ENCODE results near the gene TFR2. TPM values are rescaled to one million over a fixed set of nuclear protein-coding genes. Genes with fewer than 3 reads are reported as not detected.

The TFR2 gene
- total RNA-seq, 1 experiment from 2014 or later, result not detected

DNA sequence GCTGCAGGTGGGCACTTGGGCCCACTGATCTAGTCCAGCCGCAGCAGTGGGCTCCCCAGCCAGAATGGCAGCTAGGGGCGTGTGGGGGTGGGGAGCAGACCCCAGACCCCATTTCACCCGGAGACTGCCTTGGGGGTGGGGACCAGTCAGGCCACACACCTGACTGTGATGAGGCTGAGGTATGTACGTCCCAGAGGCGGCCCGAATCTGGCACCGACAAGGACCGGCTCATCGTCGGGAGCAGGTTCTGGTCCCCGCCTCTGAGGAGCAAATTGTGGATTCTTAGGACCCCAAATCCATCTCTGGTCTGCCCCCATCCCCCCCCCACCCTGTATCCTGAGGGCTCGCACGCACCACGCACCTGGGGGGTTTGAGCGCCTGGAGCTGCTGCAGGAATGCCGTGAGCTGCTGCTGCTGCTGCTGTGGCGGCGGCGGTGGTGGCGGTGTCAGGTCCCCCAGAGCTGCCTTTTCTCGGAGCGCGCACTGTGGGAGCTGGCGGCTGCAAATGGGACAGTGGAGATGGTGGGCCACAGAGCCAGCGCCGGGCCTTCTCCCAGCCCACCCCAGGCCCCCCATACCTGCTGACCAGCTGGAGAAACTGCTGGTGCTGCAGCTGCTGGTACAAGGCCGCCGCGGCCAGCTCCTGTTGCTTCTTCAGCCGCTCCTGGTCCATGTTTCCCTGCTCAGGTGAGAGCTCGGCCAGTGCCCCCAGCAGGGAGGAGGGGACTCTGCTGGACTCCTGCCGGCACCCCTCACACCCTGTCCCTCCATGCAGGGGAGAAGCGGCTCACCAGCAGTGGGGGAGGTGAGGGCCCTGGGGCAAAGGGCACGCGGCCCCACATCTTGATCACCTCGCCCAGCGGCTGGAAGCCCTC is 42.5 kb upstream of the TFR2 start:
- POLR2A ChIA-PET (ENCODE audit: unreplicated experiment), result no interaction called here
- TF ChIP-seq EZH2 (IDR thresholded peaks at IDR 0.05; ENCODE audit: low read length, unreplicated experiment), result no peak
- TF ChIP-seq, protein P1, sequence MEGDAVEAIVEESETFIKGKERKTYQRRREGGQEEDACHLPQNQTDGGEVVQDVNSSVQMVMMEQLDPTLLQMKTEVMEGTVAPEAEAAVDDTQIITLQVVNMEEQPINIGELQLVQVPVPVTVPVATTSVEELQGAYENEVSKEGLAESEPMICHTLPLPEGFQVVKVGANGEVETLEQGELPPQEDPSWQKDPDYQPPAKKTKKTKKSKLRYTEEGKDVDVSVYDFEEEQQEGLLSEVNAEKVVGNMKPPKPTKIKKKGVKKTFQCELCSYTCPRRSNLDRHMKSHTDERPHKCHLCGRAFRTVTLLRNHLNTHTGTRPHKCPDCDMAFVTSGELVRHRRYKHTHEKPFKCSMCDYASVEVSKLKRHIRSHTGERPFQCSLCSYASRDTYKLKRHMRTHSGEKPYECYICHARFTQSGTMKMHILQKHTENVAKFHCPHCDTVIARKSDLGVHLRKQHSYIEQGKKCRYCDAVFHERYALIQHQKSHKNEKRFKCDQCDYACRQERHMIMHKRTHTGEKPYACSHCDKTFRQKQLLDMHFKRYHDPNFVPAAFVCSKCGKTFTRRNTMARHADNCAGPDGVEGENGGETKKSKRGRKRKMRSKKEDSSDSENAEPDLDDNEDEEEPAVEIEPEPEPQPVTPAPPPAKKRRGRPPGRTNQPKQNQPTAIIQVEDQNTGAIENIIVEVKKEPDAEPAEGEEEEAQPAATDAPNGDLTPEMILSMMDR (conservative IDR thresholded peaks at IDR 0.05; ENCODE audit: low read depth, low read length), result no peak
- no peak for TF ChIP-seq EZH2phosphoT487 (IDR thresholded peaks at IDR 0.05; ENCODE audit: borderline replicate concordance, low read length)
- DNase-seq, result no peak

DNA sequence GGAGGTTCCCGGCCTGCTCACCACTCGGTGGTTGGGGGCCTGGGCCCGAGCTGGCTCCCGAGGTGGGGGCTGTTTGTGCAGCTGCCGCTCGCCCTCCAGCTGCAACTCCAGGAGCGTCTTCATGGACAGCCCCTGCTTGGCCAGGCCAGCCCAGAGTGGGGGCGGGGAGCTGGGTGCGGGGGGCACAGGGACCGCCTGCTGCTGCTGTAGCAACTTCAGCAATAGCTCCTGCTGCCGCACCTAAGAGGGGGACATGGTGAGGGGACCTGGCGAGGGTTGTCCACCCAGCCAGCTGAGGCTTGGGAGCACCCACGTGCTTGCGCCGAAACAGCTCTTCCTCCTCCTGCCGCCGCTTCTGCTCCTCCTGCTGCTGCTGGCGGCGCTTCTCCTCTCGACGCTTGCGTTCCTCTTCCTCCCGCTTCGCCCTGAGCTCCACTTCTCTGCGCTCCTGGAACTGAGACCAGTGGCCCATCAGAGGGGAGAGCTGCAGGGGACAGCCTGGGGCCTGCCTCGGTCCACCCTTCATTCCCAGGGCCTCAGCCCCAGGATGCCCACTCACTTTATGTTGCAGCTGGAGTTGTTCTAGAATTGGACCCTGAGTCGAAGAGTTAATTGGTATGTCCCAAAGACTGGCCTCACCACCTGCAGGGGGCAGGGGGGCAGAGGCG is 41.8 kb upstream of the TFR2 start:
- Histone ChIP-seq H3F3A (ENCODE audit: low read length, unreplicated experiment) (no peaks in the 10 kb centered on the region), H3K9ac (ENCODE audit: low read length) (no peak overlapping the region), H3K9me2 (replicated peaks; ENCODE audit: low read length) (no peaks in the 10 kb centered on the region), H3K9me3 (ENCODE audit: low read length) (no peaks in the 10 kb centered on the region), H3K4me3 (ENCODE audit: low read length) (no peak overlapping the region), H3K79me2 (ENCODE audit: low read length) (no peaks in the 10 kb centered on the region), H3K27me3 (ENCODE audit: low read length) (no peaks in the 10 kb centered on the region), H3K4me1 (ENCODE audit: insufficient read depth, low read length) (no peaks in the 10 kb centered on the region), H2AFZ (ENCODE audit: low read length) (no peak overlapping the region), H3K4me2 (ENCODE audit: low read length) (no peak overlapping the region), H3K27ac (ENCODE audit: low read length) (no peak overlapping the region), H4K20me1 (ENCODE audit: low read length) (no peaks in the 10 kb centered on the region), H3K36me3 (ENCODE audit: low read depth, low read length) (peaks cover 14% of the 10 kb centered on the region)
- no TSS peak for BruUV-seq (replicated peaks)
- CTCF ChIA-PET, result no interaction called here
- DNase-seq (no peak), ATAC-seq (no peak)
- intact Hi-C loops (cut with micrococcal nuclease), result no loop called here
- TF ChIP-seq EZH2 (IDR thresholded peaks at IDR 0.05; ENCODE audit: low read length, unreplicated experiment) (no peak), EZH2phosphoT487 (IDR thresholded peaks at IDR 0.05; ENCODE audit: borderline replicate concordance, low read length) (no peak)
- TF ChIP-seq, protein P1 (conservative IDR thresholded peaks at IDR 0.05; ENCODE audit: low read depth, low read length), result no peak
- POLR2A ChIA-PET (ENCODE audit: unreplicated experiment), result no interaction called here

More for the DNA sequence above, 42.5 kb upstream of the TFR2 start:
- H3K27me3 ChIP-seq (ENCODE audit: low read length), result no peaks in the 10 kb centered on the region
- no peaks in the 10 kb centered on the region for H3K9me2 ChIP-seq (replicated peaks; ENCODE audit: low read length)
- intact Hi-C loops (cut with micrococcal nuclease), result no loop called here
- CTCF ChIA-PET, result no interaction called here
- no peak overlapping the region for H3K4me3 ChIP-seq (ENCODE audit: low read length)
- no peaks in the 10 kb centered on the region for H4K20me1 ChIP-seq (ENCODE audit: low read length)
- no peak overlapping the region for H3K9ac ChIP-seq (ENCODE audit: low read length)
- no TSS peak for BruUV-seq (replicated peaks)
- H3K79me2 ChIP-seq (ENCODE audit: low read length), result peaks cover 6% of the 10 kb centered on the region
- no peaks in the 10 kb centered on the region for H3K9me3 ChIP-seq (ENCODE audit: low read length)
- no peaks in the 10 kb centered on the region for H3K4me1 ChIP-seq (ENCODE audit: insufficient read depth, low read length)
- H3K27ac ChIP-seq (ENCODE audit: low read length), result no peak overlapping the region
- H2AFZ ChIP-seq (ENCODE audit: low read length), result no peak overlapping the region
- ATAC-seq, result no peak
- peaks cover 14% of the 10 kb centered on the region for H3K36me3 ChIP-seq (ENCODE audit: low read depth, low read length)
- no peak overlapping the region for H3K4me2 ChIP-seq (ENCODE audit: low read length)
- no peaks in the 10 kb centered on the region for H3F3A ChIP-seq (ENCODE audit: low read length, unreplicated experiment)
